Activated CD4-positive, CD25-positive, alpha-beta regulatory T cell treated with anti-CD3 and anti-CD28 coated beads, Interleukin-2, amount 50 U/mL, for 16 hours (primary cell): ENCODE measurements around the gene ENO4.

ENCODE experiments used
- DNase-seq: peaks from one replicate; pipeline ENCODE4 v3.0.0-alpha.2; 2020; ENCODE audit warnings: low read depth, low spot score

Gene ENO4

DNA sequence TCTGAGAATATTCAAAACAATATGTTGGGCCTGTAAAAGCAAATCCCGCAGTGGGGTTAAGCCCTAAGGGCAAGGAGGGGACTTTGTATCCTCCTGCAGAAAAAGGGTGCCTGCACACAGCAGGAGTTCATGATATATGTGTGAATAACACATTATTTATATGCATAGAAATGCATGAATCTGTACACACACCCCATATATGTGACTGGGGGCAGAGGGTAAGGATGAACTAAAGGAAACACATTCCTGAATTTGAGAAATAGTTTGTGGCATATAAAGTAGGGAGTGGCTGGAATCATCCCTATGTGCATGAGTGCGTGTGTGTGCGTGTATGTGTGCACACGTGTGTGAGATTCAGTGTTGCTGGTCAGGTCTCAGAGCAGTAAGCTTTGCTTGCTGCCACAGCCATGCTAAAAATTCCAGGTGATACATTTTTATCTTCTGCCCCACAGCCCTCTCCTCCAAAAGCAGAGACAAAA is 18.9 kb downstream of the ENO4 start:
- DNase-seq: no peak

DNA sequence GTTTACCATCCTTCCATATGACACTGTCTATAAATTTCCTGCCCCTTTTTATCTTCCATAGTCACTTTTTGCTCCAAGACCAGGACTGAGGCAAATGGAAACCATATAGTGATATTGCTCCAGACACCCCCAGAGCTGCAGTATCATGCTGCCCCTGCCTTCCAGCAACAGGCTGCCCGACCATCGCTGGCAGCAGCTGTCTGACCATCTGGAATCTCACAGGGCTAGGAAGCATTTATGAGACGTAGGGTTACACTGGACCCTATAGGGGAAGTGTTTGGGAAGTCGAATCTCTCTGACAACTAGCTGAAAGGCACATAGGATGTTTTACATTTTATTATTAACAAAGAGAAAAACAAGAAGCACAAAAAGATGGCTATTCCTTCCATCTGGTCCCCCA is 19.4 kb downstream of the ENO4 start:
- no peak for DNase-seq

DNA sequence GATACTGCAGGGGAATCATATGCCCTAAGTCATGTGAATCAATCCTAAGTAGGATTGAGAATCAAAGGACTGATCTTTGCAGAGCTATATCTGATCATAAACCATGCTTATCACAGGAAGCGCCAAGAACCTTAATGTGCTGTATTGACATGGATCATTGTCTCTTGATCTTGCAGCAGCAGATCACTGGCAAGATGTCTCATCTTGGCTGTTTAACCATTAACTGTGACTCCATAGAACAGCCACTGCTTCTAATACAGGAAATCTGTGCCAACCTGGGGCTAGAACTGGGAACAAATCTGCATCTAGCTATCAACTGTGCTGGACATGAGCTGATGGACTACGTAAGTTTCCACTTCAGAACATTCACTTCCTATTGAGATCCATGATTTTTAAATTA is 21.6 kb downstream of the ENO4 start:
- DNase-seq: no peak

DNA sequence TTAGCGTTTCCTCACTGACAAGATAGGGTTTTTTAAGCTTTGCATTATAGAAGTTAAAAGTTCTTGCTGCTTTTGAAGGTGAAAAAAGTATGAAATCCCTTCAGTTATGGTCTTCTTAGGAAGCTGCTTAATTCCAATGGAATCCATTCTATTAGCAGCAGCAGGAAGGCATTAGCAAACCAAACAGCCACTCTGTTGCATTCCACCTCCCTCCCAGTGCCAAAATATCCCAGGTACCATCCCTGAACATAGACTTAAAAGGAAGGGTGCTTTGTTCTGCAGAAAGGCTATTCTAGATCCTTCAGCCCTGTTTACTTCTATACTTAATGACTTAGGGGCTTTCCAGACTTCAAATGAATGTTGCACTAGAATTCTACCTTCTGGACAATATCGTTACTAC is 23.8 kb downstream of the ENO4 start:
- no peak for DNase-seq

DNA sequence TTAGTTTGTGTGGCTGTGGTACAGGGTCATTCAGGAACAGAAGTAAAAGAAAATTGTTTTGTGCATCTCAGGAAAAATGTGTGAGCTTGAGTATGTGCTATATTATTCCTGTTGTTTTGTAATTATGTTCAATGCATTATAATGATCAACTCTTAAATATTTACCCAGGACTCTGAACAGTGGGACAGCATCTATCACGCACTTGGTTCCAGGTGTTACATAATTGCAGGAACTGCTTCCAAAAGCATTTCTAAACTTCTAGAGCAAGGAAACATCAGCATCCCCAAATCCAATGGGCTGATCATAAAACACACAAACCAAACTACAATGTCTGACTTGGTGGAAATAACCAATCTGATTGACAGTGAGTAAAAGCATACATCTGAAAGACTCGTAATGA is 26.6 kb downstream of the ENO4 start:
- DNase-seq: no peak

DNA sequence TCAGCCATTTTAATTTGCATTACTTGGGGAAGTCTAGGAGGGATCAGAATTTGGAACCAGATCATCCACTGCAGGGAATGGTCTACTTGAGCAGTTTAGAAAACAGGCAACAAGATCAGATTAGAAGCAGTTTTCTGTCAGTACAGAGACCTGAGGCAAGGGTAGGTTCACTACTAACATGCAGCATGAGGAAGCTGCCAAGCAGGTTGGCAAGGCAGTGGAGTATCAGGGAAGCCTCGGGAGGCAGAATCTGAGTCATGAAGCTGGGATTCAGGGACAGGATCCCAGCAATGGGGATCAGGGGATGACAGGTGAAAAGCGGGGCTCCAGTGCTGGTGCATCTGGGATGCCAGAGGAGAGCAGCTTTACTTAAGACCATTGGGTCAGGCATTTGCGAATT is 28.1 kb downstream of the ENO4 start:
- DNase-seq: no peak

DNA sequence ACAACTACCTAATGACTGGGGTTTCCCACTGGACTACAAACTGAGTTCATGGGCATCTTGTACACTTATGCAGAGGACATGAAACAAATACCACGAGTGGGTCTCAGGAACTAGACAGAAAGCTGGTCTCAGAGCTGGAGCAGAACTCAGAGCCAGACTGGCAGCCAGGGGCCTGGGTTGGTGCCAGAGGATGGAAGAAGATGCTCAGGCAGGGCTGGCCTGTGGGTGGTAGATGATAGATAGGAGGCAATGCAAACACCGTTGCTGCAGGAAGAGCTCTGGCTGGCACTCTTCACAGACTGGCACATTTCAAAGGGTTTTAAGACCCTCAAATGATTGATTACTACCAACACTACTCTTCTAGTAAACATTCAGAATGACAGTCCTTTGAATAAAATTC is 28.8 kb downstream of the ENO4 start:
- no peak for DNase-seq

DNA sequence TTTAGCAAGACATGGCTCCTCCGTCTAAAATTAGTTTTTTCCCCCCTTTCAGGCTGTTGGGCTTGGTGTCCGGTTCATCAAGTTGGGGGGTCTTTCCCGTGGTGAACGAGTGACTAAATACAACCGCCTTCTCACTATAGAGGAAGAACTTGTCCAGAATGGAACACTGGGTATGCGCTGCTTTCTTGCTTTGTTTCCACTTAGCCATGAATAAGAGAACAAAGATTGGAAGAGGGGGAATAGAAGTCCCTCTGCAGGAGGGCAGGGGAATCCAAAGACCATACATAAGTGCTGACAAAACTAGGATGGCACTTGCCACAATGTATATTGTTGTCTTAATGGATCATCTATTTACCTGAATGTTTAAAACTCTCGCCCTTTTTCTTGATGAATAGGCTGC is 30.5 kb downstream of the ENO4 start:
- no peak for DNase-seq

DNA sequence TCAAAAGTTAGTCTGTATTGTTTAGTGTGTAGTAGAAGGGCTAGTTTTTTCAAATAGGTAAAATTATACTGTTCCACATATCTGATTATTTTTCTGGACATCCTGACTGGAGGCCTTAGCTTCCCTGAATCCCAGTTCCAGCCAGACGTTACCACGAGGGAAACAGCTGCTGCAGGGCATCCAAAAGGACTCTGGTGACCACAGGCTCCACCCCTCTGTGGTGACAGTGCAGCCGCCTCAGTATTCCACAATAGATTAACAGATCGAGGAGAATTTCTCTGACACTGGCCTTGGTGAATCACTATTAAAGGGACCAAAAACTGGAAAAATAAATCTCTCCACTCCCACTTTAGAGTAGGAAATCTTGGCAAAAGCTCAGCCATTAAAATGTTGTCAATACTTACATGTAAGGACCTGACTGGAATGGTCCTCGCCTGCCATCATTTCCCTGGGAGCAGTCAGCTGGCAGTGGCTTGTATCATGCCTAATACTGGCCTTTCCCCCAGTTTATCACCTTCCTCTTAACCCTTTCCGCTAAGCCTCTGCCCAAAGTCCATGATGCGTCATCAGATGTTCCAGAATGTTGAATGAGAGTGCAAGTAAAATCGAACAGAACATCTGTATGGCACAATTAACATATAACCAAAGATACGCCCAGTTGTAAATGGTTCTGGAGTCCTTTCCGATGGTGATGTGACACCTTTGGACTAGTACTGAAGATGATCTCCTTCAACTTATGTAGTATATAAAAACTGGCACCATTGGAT is 31.6 kb downstream of the ENO4 start:
- no peak for DNase-seq

DNA sequence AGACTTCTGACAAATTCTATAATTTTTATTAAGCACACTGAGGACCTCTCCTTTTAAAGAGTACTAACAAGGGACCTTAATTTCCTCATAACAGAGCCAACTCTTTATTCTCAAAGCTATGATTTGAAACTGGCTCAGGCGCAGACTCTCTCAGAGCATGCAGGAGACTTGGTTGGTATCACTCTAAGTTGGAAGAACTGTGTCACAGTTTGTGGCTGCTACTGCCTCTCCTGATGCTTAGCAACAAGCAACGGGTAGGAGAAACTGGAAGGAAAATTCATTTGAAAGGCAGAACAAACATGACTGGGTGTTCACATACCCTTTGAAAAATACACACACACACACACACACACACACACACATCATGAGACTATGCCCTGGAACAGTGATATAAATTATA is 33.3 kb downstream of the ENO4 start:
- DNase-seq: no peak

DNA sequence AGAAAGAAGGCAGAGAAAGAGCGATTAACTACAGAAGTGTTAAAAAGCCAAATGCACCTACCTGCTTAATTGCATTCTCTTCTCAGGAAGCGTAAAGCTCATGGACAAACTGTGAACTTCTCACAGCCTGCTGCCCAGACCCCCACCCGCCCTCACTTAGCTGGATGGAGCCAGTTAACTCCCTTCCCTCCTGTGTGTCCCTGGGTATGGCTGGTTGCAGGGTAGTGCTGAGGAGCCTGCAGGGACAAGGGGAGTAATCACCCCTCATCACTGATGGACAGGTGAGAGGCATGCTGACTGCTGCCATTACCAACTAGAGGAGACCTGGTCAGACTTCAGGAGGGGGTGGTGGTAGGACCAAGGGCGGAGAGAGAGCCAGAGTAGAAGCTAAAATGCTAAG is 37.5 kb downstream of the ENO4 start:
- DNase-seq: no peak

DNA sequence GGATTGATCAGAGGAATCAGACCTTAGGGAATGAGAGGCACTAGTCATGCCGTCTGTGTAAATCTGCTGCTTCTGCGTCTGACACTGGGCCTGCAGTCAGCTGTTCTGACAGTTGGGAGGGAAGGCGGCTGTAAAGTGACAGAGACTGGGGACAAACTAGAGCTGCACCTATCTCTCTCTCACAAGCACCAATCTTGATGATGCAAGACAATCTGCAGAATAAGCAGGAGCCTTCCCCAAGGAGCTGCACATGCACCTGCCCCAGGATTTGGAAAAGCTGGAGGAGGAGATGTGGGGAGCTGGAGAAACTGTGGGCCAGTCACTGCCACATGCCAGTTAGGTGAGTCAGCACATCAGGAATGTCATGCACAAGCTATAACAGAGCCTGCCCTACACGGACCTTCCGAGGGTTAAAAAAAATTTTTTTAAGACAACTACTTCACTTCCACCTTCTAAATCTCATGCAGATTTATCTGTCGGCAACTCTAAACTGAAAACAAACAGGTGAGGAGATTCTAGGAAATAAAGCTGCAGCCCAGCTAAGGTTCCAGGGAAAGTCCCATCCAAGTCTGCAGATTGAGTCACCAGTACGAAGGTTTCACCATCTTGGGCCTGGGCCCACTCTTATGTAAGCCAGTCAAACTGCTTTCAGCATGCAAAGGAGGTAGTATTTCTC is 39.2 kb downstream of the ENO4 start:
- no peak for DNase-seq

DNA sequence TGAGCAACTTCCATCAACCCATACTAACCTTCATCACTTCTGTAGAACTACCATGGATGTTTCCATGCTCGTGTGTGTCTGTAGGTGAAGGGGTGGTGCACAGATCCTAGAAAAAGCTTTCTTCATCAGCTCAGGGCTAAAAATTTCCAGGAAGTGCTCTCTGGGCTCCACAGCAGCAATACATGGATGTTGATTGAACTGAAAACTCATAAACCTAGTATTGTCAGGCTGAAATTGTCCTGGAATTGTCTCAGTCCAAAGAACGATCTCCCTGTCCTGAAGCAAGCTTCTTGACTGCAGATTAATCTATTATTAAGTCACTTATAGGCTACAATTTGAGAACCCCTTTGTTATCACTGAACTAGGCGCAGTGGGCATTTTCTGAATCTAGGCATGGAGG is 39.8 kb downstream of the ENO4 start:
- DNase-seq: no peak

DNA sequence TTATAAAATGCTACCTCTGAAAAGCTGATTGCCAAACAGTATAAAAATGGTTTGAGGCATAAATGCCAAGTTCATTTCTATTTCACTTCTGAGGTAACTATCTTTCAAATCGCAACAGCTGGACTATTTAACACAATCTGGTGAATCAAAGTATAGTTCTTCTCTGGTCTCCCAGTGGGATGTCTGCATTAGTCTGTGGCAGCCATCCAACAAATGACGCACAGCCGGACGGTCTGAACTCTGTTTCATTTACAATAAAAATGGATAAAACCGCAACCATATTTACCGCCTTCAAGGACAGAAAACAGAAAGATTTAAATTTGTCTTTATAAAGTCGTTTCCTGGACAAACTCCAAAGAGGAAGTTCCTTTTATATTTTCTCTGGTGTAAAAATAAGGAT is 41.9 kb downstream of the ENO4 start:
- no peak for DNase-seq

DNA sequence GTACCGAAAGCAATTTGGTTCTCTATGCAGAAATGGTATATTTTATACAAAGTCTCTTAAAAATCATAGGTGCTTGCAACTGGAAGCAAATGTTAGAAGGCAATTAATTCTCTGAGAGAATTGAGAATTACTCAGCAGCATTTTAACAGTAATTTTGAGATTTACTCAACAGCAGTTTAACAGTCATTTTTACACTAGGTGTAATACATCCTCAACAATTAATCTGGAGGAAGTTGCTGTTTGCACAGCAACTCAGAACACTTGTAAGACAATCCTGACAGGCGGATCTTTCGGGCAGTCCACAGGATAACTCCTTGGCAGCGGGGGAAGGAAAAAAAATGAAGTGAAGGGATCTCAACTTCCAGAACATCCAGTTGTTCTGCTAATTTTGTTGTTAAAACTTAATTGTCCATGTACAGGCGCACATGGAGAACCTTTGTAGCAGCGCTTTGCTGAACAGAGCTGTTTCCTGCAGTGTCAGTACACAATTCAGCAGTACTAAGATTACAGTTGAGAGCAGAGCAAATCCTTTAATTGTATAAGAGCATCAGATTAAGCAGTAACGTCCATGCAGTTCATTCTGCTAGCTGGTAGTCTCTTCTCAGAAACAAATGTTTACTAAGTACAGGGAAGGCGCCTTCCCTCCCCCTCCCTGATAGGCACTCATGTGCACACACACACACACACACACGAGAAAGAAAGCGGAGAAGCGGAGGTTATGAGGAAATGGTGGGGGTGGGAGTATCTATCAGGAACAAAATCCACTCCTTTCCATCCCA is 43.8 kb downstream of the ENO4 start:
- no peak for DNase-seq

DNA sequence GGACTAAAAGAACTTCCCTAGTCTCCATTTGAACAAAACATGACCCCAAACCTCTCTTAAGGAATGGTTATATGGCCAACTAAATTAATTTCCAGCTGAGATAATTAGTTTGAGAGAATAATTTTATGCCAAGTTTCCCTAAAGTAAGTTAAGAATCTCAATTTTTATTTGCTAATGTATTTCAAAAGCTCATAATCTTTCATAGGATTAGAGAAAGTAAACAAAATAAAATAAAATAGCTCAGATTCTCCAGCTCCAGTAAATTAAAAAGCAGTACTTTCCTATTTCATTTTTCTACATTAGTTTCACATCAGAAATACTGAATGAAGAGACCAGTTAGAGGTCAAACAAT is 44.4 kb downstream of the ENO4 start:
- no peak for DNase-seq

DNA sequence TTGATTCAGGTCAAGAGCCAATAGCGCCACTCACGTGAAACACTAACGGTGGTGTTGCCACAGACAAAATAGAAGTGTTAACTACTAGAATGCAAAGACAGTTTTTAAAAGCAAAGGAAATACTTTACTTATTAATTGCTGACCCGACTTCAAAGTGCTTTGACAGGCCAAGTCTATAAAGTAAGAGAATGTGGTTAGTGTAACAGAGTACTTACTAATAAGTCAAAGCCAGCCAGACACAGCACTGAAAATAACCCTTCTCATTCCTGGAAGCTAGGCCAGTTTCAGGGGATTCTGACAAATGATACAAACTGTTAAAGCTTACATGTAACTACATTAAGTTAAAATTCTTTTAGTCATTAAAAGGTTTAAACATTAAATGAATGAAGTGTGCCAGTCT is 50.3 kb downstream of the ENO4 start:
- no peak for DNase-seq

DNA sequence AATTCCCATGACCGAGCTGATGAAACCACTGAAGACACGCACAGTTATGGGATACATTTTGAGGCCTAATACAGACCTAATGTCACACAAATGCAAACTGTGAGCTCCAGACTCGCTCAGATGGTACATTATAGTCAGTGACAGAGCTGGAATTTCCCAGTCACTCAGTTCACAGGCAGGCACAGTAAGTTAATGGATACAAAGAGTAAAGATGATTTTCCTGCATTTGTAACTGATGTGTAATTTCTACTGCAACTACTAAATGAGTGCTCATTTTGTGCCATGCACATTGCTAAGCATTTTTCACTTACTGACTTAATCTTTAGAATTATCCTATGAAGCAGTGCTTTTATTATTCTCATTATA is 56.5 kb downstream of the ENO4 start:
- DNase-seq: no peak

DNA sequence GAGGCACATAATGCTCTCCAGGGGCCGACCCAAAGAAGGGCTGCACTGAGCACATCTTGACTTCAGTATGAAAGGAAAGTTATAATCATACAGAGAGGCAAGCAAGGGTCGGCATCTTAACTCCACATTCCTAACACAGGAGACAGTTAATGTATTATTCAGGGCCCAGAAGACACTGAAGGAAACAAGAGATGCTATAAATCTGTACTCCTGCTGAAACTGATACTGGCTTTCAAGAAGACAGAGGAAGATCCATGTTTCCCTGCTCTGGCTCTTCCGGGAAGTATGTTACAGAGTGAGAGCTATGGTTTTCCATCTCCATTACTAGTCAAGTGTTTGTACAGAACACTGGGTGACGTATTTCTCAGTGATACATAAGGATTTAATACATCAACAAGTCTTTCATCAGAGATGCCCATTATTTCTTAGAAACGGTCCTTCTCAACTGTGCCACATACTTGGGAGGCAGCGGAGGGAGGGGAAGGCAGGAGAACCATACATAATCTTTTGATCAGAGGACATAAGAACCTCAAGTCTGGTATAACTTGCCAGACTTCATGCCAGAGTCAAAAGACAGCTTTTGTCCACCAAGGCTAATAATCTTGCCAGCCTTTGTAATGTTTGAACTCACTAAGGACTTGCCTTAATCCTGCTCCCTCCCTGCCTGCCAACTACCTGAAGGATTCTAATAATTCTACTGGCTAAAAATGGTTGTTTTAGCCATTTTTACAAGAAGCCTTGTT is 58.1 kb downstream of the ENO4 start:
- no peak for DNase-seq

DNA sequence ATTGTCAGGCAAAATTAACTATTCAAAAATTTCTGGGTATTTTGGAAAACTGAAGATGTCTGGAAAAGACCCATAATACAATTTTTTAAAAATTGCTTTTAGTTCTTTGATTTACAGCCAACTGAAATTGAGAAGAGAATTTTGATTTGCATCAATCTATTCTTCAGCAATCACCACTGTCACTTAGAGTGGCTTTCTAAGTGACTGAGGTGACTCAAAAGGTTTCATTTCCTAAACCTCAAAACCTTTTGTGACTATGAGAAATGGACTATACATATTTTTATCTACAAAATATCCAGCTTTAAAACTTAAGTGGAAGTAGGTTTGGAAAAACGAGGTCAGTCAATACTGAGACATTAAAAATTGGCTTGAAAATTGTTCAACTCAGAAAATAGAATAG is 60.0 kb downstream of the ENO4 start:
- DNase-seq: no peak

DNA sequence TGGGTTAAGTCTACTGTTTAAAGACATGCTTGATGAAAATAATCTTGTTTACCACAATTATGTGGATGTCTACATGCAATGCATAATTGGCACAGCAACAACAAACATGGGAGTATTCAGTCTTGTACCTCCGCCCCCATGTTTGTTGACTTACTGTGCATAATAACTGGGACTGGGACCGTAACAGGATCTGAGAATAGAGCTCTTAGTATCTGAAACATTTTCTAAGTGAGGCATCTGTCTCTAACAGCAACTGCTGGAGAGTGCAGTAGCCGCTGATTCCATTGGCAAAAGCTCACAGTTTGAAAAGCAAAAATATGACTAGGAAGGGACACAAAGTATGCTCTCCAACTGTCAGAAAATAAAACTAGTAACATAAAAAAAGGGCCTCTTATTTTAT is 61.6 kb downstream of the ENO4 start:
- DNase-seq: no peak

DNA sequence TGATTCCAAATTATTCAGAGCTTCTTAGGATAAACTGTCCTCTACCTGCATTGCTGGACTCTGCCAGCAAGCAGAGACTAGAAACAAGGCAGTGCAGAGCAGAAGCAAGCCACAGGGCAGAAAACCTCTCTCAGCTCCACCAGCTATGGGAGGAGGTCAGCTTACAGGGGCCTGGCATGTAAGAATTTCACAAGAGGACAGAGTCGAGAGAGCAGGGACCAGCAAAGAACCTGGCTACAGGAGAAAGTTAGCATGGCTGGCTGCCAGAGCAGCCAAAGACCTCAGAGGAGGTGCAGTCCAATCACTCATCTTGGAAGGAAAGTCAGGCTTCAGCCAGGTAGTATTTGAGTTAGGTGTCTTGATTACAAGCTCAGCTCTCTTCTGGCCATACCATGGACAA is 62.9 kb downstream of the ENO4 start:
- DNase-seq: no peak
